SK-MEL-5 (cell line): ENCODE results near the gene ZFP64. TPM values are rescaled to one million over a fixed set of nuclear protein-coding genes. Genes with fewer than 3 reads are reported as not detected.

Experiments used
- DNase-seq: peaks from one replicate; pipeline ENCODE4 v3.0.0-alpha.2; 2016; ENCODE audit warnings: low read depth, low spot score
- in situ Hi-C: cut with HindIII; loops from 2 replicates; pipeline ENCODE4 v1.10.0; 2016; ENCODE audit warnings: low sequenced_read_pairs, high pct_unique_total_duplicates, low pct_unique_long_range_greater_than_20kb
- total RNA-seq: library from RNA; depleted of rRNA; stranded (reverse); fragments of >200 nt; shearing (Covaris generic); gene quantifications from 2 replicates; pipeline ENCODE4 v1.2.3, GENCODE V29; 2014

ZFP64 gene
- total RNA-seq, 1 experiment from 2014 or later: 8.4 TPM

DNA sequence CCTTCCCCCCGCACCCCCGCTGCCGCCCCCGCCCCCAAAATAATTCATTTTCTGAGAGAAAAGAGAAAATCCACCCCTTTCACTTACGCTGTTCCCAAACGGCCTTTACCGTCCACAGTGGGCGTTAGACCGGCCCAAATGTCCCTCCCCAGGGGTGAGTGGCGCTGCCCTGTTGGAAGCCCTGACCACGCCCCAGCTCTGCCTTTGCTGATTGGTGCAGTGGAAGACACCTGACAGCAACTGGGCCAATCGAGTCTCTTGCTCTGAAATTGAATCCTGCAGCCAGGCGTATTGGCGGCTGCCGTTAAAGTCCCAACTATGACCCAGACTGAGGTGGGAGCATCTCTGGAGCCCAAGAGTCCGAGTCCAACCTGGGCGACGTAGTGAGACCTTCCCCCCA is 15.7 kb downstream of the ZFP64 start:
- no peak for DNase-seq
- in situ Hi-C loops: no loop called here

DNA sequence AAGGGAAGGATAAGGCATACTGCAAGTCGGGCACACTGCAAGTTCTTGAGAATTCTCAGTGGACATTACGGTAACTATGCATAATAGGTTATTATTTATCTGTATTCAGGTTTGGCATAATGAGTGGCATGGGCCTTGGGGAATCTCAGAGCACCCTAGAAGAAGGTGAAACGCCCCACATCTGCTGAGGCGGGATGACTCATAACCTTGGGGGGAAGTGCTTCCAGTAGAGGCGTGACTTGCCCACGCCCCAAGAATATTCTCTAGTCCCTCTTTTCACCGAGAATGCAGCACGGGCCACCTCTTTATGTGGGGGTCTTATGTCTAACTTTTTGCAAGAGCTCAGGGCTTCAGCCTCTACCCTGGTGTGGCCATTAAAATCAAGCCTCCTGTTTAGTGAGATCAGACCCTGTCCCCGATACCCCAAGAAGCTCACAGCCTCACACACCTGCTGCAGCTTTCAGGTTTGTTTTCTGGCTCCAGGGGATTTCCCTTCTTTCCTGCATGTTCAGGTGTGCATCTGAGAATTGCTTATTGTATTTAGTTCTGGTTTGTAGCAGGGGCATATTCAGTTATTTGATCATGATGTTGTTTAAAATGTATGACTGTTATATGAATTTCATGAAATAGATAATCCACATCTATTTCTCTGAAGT is 19.1 kb downstream of the ZFP64 start:
- DNase-seq: no peak
- in situ Hi-C loops: no loop called here

DNA sequence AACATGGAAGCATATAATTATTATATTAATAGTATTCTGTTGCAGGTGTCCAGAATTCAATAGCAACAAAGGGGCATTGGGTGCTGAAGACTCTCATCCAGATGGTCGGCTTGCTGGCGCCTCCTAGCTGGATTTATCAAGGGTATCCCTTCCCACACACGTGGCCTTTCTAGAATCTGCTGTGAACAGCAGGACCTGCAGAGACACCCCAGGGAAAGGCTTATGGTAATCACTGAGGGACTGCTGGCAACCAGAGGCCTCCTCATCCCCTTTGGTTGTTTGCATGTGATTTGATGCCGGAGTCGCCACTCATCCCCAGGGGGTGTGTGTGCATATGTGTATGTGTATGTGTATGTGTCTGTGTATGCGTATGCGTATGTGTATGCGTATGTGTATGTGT is 20.6 kb downstream of the ZFP64 start:
- in situ Hi-C loops: no loop called here
- DNase-seq: no peak

DNA sequence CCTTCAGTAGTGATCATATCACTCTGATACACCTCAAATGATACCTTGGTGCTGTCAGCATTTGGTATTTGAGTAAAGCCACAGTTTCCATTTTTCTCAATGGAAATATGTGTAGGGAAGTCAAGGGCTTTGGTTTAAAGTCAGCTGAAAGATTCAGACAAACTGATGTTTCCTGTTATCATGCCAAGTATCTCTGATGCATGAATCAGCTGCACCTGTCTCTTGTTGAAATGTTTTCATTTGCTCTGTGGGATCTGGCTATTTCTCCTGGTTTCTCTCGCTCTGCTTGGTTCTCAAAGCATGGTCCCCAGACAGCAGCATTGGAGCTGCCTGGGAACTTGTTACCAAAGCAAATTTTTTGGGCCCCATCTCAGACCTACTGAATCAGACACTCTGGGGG is 23.5 kb downstream of the ZFP64 start:
- DNase-seq: no peak
- in situ Hi-C loops: no loop called here

DNA sequence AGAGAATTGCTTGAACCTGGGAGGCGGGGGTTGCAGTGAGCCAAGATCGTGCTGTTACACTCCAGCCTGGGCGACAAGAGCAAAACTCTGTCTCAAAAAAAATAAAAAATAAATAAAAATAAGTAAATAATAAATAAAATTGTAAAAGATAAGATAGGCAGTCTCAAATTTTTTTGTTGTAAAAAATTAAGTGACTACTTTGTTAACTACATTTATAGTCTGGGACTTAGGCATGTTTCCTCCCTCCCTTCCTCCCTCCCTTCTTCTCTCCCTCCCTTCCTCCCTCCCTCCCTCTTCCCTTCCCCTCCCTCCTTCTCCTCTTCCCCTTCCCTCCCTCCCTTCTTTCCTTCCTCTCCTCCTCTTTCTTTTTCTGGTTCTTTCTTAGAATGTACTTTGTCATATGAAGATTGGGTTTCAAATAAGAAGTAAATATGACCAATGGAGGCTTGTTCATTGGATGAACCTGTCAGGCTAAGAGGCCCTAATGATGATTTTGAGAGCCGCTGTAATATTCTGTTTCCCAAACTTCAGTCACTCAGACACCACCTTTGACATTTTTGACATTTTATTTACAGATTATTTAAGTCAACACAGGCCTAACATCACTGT is 24.2 kb downstream of the ZFP64 start:
- in situ Hi-C loops: no loop called here
- DNase-seq: no peak

DNA sequence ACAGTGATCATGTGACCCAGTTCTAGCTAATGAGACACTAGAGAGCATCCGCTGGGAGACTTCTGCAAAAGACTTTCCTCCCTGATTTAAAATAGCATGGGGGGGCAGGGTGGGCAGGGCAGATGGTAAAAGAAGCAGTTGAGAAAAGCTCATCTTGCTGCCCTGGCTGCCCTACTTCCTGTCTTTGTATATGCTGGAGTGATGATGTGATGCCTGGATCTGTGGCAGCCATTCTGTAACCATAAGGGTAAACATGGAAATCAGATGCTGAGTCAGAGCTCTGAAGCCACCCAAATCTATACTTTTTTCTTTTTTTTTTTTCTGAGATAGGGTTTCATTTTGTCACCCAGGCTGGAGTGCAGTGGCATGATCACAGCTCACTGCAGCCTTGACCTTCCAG is 25.4 kb downstream of the ZFP64 start:
- DNase-seq: no peak
- in situ Hi-C loops: no loop called here

DNA sequence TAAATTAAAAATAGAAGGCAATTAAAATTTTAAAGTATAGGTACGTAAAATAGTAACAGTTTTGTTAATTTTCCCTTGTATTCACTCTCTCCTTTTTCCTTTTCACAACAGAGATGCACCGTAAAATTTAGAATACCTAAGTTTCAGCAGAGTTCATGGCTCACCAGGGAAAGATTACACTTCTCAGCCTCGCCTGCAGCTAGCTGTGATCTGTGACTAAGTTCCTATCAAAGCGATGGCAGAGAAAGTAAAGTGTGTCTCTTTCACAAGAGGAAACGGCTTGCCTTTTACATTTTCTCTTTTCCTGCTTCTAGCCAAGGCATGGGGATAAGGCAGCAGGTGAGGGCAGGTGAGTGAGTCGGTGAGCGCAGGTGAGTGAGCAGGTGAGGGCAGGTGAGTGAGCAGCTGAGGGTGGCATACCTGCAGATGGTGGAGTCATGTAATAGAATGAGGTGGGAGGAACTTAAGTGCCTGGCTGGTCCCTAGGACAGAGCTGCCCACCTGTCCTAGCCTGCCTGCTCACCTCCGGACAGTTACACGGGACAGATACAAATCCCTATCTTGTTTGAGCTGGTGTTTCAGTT is 30.9 kb downstream of the ZFP64 start:
- DNase-seq: no peak
- in situ Hi-C loops: no loop called here

DNA sequence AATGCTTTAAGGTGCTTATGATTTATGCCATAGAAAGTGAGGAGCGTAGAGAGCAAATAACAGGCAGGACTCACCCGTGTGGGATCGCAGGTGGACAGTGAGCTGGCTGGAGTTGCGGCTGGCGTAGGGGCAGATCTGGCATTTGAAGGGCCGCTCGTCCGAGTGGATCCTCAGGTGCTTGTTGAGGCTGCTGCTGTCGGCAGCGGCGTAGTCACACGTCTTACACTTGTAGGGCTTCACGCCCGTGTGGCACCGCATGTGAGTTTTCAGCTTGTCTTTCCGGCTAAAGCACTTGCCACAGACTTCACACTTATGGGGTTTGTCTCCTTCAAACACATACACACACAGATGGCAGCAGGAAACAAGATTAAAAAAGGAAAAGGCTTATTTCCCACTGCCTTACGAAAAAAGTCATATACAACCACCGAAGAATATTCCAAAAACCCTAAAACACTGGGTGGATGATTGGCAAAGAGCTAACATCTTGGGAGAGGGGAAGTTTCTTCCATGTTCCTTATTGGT is 31.5 kb downstream of the ZFP64 start:
- no peak for DNase-seq
- in situ Hi-C loops: no loop called here

DNA sequence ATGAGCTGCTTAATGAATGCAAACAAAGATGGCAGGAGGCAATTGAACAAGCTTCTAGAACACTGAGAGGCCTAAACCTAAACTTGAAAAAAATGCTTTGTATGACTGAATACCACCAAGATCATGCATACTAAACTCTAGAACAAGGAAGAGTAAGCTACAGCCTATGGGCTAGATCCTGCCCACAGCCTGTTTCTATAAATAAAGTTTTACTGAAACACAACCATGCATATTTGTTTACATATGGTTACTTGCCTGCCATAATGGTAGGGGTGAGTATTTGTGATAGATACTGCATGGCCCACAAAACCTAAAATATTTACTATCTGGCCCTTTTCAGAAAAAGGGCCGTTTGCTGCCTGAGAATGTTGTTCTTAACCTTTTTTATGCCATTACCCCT is 37.0 kb downstream of the ZFP64 start:
- DNase-seq: no peak
- in situ Hi-C loops: no loop called here

DNA sequence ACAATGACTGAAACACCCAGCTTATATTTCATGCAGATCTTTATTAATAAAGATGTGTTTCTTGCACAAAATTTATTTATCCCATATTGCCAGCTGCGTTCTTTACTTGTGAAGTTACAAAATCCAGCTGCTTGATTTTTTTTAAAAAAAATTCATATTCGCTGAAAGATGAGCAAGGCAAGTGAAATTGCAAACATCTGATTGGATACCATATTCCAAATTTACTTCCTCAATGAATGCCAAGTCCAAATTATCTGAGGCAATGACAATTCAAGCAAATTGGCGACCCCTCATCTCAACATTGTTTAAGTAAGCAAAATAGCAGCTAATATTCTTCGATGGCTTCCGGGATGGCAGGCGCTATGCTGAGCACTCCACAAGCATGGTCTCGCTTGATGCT is 37.7 kb downstream of the ZFP64 start:
- DNase-seq: no peak
- in situ Hi-C loops: no loop called here

DNA sequence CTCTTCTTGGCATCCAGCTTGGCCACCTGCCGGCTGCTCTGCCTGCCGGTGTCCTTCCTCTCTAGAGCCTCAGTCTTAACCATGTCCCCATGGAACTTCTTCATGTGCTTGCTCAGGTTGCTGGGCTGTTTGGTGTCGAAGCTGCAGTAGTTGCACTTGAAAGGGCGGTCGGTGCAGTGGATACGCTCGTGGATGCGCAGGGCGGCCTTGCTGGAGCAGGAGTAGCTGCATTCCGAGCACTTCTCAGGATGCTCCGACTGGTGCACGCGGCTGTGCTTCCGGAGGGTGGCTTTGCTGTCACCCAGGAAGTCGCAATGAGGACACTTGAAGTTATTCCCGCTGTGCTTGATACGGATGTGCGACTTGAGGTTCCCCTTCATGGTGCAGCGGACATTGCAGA is 38.7 kb downstream of the ZFP64 start:
- in situ Hi-C loops: no loop called here
- DNase-seq: no peak

DNA sequence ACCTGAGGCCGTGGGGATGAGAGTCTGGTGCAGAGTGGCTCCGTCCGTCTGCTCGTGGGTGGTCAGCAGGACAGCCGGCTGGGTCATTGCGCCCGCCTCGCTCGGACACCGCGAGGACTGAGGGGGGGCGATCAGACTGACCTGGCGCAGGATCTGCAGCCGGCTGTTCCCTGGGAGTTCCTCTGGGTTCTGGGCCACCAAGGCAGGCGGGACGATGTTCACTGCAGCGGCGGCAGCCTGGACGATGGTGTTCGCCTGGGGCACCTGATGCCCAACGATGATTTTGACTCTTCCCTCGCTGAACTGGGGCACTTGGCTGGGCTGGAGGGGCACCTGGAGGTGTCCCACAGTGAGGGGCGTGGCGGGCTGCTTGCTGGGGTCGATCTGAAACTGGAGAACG is 39.2 kb downstream of the ZFP64 start:
- no peak for DNase-seq
- in situ Hi-C loops: no loop called here

DNA sequence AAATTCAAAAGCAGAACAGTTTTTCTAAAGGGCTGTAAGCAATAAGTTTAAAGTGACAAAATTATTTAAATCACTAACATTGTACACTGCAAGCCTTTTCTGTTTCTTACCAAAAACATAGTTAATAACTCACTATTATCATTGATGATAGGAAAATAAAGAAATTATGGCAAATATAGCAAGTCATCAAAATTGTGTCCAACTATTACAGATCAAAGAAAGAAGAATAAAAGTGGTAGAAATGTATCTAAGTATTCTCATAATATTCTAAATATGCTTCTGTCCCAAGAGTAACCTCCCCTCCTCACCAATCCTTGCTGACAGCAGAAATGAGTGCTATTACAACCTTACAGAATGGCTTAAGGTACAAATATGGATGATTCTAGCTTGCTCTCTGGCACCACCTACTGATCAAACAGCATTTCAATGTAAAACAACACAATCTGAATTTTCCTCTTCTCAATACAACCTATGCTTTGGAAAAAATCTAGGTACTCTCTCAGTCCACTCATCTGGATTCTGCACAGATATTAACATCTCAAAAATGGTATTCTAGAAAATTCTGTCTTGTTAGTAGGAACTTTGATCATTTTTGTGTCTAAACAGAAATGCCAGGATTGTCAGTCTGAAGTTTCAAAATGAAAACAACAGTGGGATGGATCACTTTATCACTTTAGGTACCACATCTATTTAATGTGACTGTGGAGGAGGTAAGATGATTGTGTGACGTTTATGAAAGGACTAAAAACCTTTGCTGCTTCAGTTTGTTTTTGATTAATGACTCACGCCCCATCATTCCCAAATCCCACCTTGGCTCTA is 40.9 kb downstream of the ZFP64 start:
- in situ Hi-C loops: no loop called here
- DNase-seq: peak; percentile 65

DNA sequence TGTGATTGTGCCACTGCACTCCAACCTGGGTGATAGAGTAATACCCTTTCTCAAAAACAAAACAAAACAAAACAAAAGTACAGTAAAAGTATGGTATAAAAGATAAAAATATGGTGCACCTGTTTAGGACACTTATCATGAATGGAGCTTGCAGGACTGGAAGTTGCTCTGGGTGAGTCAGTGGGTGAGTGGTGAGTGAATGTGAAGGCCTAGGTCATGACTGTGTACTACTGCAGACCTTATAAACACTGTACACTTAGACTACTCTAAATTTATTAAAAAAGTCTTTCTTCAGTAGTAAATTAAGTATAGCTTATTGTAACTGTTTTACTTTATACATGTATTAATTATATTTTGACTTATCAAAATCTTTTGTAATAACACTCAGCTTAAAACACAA is 46.0 kb downstream of the ZFP64 start:
- in situ Hi-C loops: no loop called here
- DNase-seq: no peak

DNA sequence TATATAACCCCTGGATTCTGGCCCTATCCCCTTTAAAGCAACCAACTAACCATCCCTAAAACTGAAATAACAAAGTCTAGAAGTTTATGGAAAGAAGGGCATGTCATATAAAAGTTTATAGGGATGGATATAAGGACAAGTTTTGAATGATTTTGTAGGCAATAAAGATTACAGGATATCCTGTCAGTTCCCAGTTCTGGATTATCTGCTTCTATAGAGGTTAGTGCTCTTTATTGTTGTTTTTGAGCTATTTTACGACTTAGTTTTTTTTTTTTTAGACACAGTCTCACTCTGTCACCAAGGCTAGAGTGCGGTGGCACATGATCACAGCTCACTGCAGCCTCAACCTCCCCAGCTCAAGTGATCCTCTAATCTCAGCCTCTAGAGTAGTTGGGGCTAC is 48.3 kb downstream of the ZFP64 start:
- DNase-seq: no peak
- in situ Hi-C loops: no loop called here

DNA sequence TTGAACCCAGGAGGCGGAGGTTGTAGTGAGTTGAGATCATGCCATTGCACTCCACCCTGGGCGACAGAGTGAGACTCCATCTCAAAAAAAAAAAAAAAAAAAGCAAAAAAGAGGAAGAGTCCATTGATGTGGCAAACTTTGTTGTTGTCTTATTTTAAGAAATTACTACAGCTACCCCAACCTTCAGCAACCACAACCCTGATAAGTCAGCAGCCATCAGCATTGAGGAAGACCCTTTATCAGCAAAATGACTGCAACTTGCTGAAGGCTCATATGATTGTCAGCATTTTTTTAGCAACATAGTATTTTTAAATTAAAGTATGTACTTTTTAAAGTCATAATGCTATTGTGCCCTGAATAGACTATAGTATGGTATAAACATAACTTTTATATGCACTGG is 48.8 kb downstream of the ZFP64 start:
- in situ Hi-C loops: no loop called here
- no peak for DNase-seq

DNA sequence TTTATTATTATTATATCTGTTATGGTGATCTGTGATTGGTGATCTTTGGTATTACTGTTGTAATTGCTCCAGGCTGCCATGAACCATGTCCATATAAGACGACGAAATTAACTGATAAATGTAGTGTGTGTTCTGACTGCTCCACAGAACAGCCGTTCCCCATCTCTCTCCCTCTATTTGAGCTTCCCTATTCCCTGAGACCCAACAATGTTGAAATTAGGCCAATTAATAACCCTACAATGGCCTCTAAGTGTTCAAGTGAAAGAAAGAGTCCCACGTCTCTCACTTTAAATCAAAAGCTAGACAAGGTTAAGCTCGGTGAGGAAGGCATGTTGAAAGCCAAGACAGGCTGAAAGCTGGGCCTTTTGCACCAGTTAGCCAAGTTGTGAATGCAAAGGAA is 51.6 kb downstream of the ZFP64 start:
- DNase-seq: no peak
- in situ Hi-C loops: no loop called here

DNA sequence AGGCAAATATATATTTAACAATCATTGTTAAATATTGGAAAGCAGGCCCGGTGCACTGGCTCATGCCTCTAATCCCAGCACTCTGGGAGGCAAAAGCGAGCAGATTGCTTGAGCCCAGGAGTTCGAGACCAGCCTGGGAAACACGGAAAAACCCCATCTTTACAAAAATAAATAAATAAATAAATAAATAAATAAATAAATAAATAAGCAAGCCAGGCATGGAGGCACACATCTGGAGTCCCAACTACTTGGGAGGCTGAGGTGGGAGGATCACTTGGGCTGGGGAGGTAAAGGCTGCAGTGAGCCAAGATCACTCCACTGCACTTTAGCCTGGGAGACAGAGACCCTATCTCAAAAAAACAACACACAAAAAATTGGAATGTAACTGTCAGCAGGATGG is 53.7 kb downstream of the ZFP64 start:
- in situ Hi-C loops: no loop called here

More for the DNA sequence above, 53.7 kb downstream of the ZFP64 start:
- no peak for DNase-seq
